Coronary artery (tissue), 2 donors: Measurements from ENCODE around the gene ZNF438.

Experiments
- DNase-seq: peaks from one replicate; pipeline ENCODE4 v3.0.0-alpha.2; 2017; ENCODE audit warnings: low spot score
- H3K27ac ChIP-seq, 2 donors: fragments of 200-600 bp; sonication (generic); one replicate each; pipeline ENCODE4 v1.5.1; 2016 to 2019
- H3K4me3 ChIP-seq: fragments of 200-600 bp; sonication (generic); 2 replicates; pipeline ENCODE4 v1.5.1; 2016; ENCODE audit warnings: mild to moderate bottlenecking, moderate library complexity
- TF ChIP-seq, protein P1 (sequence below): fragments of 200-600 bp; sonication (generic); IDR thresholded peaks from one replicate; pipeline ENCODE4 v1.5.1; 2019; ENCODE audit warnings: antibody characterized with exemption

The ZNF438 gene

DNA sequence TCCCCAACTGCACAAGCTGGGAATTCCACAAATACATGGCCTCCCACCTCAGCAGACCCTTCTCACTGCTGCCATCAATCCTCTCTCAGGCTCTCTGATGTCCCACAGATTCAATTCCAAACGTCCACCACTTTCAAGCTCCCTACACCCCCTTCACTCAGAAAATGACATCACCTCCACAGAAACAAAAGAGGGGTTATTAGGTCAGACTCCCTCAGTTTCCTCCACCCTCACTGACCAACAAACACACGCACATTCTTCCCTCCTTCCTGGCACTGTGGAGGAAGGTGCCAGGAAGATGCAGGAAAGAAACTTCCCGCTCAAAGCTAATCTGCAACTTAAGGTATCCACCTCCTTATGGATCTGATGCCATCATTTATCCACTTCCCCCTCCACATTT is 18.3 kb downstream of the ZNF438 start:
- DNase-seq, result no peak
- Histone ChIP-seq H3K4me3 (no peak overlapping the region), H3K27ac (no peak overlapping the region)
- TF ChIP-seq, protein P1, sequence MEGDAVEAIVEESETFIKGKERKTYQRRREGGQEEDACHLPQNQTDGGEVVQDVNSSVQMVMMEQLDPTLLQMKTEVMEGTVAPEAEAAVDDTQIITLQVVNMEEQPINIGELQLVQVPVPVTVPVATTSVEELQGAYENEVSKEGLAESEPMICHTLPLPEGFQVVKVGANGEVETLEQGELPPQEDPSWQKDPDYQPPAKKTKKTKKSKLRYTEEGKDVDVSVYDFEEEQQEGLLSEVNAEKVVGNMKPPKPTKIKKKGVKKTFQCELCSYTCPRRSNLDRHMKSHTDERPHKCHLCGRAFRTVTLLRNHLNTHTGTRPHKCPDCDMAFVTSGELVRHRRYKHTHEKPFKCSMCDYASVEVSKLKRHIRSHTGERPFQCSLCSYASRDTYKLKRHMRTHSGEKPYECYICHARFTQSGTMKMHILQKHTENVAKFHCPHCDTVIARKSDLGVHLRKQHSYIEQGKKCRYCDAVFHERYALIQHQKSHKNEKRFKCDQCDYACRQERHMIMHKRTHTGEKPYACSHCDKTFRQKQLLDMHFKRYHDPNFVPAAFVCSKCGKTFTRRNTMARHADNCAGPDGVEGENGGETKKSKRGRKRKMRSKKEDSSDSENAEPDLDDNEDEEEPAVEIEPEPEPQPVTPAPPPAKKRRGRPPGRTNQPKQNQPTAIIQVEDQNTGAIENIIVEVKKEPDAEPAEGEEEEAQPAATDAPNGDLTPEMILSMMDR, result no peak

DNA sequence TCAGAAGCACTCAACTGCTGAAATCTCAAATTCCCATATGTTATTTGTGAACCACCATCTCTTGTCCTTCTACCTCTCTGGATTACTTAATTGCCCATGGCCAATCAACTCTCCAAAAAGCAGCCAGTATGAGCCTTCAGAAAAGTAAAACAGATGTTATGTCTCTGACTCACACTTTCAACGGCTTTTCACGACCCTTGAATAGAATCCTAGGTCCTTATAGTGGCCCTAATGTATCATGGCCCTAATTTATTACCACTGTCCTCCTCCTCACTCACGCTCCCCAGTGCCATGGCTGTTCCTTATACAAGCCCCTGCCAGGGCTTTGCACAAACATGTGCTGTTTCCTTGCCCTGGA is 20.0 kb downstream of the ZNF438 start:
- TF ChIP-seq, protein P1, result no peak
- no peak for DNase-seq
- H3K27ac ChIP-seq, result peak overlapping the region in 1 of 2 donors; percentile 38
- no peak overlapping the region for H3K4me3 ChIP-seq

DNA sequence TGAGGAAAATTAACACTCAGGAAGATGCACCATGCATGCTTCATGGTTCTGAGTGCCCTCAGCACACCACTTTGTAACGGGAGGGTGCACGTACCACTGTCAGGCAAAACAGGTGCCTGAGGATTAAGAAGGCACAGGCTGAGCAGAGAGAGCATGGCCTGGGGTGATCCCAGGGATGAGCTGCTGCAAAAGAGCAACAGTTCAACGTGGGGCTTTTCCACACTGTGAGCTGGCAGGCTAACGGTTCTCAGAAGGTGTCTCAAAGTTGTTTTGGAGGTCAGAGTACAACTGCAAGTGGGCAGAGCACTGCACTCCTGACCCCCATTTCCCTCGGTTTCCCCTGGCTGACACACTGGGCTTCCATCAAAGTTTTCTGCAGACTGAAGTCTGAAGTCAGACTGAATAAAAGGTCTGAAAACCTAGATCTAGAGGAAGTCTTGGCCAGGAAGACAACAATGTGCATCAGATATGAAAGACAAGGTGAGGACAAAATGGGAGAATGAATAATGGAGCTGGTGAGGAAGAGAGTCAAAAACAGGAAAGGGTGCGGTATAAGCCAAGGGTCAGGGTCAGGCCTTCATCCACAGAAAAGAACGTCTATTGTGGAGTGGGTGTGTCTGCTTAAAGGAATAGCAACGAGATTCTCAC is 20.5 kb downstream of the ZNF438 start:
- H3K4me3 ChIP-seq, result no peak overlapping the region
- H3K27ac ChIP-seq, result peak overlapping the region in 1 of 2 donors; percentile 38
- TF ChIP-seq, protein P1, result no peak
- no peak for DNase-seq

DNA sequence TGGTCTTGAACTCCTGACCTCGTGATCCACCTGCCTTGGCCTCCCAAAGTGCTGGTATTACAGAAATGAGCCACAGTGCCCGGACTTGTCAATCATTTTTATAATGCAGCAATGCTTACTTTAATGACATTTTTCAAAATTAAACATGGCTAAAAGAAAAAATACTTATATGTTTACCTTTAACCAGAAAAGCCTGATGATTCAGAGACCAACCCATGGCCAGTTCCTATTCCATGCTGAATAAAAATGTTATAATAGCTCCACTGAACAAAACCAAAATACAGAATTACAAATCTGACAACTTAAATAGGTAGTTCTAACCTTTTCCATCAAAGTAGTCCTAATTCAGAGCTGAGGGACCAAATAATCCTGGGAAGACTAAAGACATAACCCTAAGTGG is 21.6 kb downstream of the ZNF438 start:
- TF ChIP-seq, protein P1, result no peak
- no peak overlapping the region for H3K27ac ChIP-seq
- H3K4me3 ChIP-seq, result no peak overlapping the region
- no peak for DNase-seq

DNA sequence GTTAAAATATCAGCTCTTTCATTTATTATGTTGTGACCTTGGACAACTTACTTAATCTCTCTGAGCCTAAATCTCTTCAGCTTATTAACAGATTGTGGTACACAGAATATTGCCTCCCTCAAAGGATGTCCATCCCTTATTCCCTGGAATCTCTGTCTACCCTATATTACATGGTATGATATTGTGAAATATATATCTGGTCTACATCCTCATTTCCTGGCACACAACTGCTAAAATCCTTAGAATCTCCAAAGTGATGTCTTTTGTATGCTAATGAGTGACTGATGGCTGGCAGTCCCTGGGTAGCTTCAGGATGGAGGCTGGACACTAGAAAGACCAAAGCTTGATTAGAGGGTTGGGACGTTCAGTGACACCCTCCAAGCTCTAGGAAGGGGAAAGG is 25.8 kb downstream of the ZNF438 start:
- no peak for DNase-seq
- Histone ChIP-seq H3K27ac (peak overlapping the region in 1 of 2 donors; percentile 39), H3K4me3 (no peak overlapping the region)
- TF ChIP-seq, protein P1, result no peak

DNA sequence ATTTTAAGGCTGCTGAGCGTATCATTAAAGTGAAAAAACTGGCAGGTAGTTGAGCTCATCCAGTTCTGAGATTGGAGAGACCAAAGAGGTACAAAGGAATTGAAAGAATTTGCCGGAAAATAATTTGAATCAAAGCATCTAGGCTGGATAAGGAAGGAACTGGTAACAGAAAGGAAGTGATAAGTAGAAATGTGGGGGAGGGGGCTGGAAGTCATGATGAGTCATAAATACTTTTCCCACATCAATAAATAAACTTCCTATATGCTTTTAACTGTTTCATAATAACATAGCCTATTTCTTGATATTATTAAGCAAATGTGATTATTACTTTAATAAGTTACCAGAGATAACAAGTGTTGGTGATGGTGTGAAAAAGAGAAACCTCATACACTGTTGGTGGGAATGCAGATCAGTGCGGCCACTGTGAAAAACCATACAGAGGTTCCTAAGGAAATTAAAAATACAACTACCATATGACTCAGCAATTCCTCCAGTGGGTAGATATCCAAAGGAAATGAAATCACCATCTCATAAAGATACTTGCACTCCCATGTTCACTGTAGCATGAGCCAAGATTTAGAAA is 27.0 kb downstream of the ZNF438 start:
- Histone ChIP-seq H3K4me3 (no peak overlapping the region), H3K27ac (peak overlapping the region; percentile 22 to 30)
- DNase-seq, result no peak
- TF ChIP-seq, protein P1, result no peak

DNA sequence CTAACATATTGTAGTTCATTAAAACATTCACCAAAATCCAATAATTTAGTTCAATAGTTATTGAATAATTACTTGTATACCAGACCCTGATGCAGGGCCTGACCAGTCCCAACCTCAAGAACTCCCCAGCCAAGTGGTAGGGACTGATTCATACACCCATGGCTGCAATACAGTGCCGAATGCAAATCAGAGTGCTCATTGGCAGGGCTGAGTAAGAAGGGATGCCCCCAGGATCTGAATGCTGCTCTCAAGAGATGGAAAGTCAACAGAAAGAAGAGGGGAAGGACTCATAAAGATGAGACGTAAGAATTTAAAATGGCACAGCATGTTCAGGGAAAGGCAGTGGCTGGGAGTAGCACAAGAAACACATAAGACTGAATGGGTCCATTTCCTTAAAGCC is 29.9 kb downstream of the ZNF438 start:
- no peak for DNase-seq
- Histone ChIP-seq H3K27ac (no peak overlapping the region), H3K4me3 (no peak overlapping the region)
- TF ChIP-seq, protein P1, result no peak
